ENCODE results near the gene ARHGAP26. TPM values are rescaled to one million over a fixed set of nuclear protein-coding genes. Genes with fewer than 3 reads are reported as not detected.

ARHGAP26 gene
- total and polyA plus RNA-seq, 2 donors (not counting 1 experiment from before 2014, with no cell fraction given): 4.1 to 6.8 TPM

GRCh38 chr5:143174714-143175398 lies 404.7 kb downstream of the ARHGAP26 start:
- Histone ChIP-seq H2AFZ (ENCODE audit: low read length) (no peak overlapping the region), H3K27ac (ENCODE audit: insufficient read depth, low read length) (no peak overlapping the region), H3K4me2 (ENCODE audit: extremely low read depth, insufficient read depth, low read length) (no peak overlapping the region), H3K79me2 (ENCODE audit: control insufficient read depth, insufficient read depth, low read length) (no peaks in the 10 kb centered on the region), H3K9me3 (ENCODE audit: control insufficient read depth, insufficient read depth, low read depth, low read length) (no peaks in the 10 kb centered on the region), H3K36me3 (ENCODE audit: control insufficient read depth, insufficient read depth, low read length) (no peaks in the 10 kb centered on the region), H3K4me1 (ENCODE audit: control insufficient read depth, extremely low read depth, insufficient read depth, low read length) (peaks cover 5% of the 10 kb centered on the region), H3K27me3 (ENCODE audit: control insufficient read depth, insufficient read depth, low read length) (no peaks in the 10 kb centered on the region), H3K4me3 (replicated peaks in 1 of 4; ENCODE audit: control extremely low read depth in 1 of 4, insufficient read depth in 1 of 4, low read depth in 3 of 4, low read length in 4 of 4) (no peak overlapping the region), H4K20me1 (ENCODE audit: control insufficient read depth, extremely low read depth, insufficient read depth, low read length) (no peaks in the 10 kb centered on the region), H3K9ac (ENCODE audit: insufficient read depth, low read length) (no peak overlapping the region)
- TF ChIP-seq CTCF (conservative IDR thresholded peaks at IDR 0.05 in 1 of 2, IDR thresholded peaks at IDR 0.05 in 1 of 2; ENCODE audit: low read depth in 1 of 2, low read length in 2 of 2) (no peak), EZH2 (IDR thresholded peaks at IDR 0.05; ENCODE audit: low read length, missing control alignments) (no peak)
- DNase-seq (ENCODE audit: low read depth in 2 of 2): peak; percentile 49 to 55

GRCh38 chr5:143176048-143176447 lies 405.9 kb downstream of the ARHGAP26 start:
- H3K79me2 ChIP-seq (ENCODE audit: control insufficient read depth, insufficient read depth, low read length): no peaks in the 10 kb centered on the region
- no peaks in the 10 kb centered on the region for H3K36me3 ChIP-seq (ENCODE audit: control insufficient read depth, insufficient read depth, low read length)
- no peak overlapping the region for H3K9ac ChIP-seq (ENCODE audit: insufficient read depth, low read length)
- H3K27ac ChIP-seq (ENCODE audit: insufficient read depth, low read length): no peak overlapping the region
- H3K9me3 ChIP-seq (ENCODE audit: control insufficient read depth, insufficient read depth, low read depth, low read length): no peaks in the 10 kb centered on the region
- peak in 1 of 2 donors; percentile 35 for DNase-seq (ENCODE audit: low read depth in 2 of 2)
- no peaks in the 10 kb centered on the region for H4K20me1 ChIP-seq (ENCODE audit: control insufficient read depth, extremely low read depth, insufficient read depth, low read length)
- no peak for TF ChIP-seq EZH2 (IDR thresholded peaks at IDR 0.05; ENCODE audit: low read length, missing control alignments)
- TF ChIP-seq CTCF (conservative IDR thresholded peaks at IDR 0.05 in 1 of 2, IDR thresholded peaks at IDR 0.05 in 1 of 2; ENCODE audit: low read depth in 1 of 2, low read length in 2 of 2): no peak
- H3K4me1 ChIP-seq (ENCODE audit: control insufficient read depth, extremely low read depth, insufficient read depth, low read length): peaks cover 5% of the 10 kb centered on the region
- no peak overlapping the region for H2AFZ ChIP-seq (ENCODE audit: low read length)
- H3K27me3 ChIP-seq (ENCODE audit: control insufficient read depth, insufficient read depth, low read length): no peaks in the 10 kb centered on the region
- no peak overlapping the region for H3K4me2 ChIP-seq (ENCODE audit: extremely low read depth, insufficient read depth, low read length)
- H3K4me3 ChIP-seq (replicated peaks in 1 of 4; ENCODE audit: control extremely low read depth in 1 of 4, insufficient read depth in 1 of 4, low read depth in 3 of 4, low read length in 4 of 4): no peak overlapping the region

GRCh38 chr5:143177263-143177983 lies 407.2 kb downstream of the ARHGAP26 start:
- H3K27ac ChIP-seq (ENCODE audit: insufficient read depth, low read length): no peak overlapping the region
- no peaks in the 10 kb centered on the region for H3K79me2 ChIP-seq (ENCODE audit: control insufficient read depth, insufficient read depth, low read length)
- no peaks in the 10 kb centered on the region for H3K9me3 ChIP-seq (ENCODE audit: control insufficient read depth, insufficient read depth, low read depth, low read length)
- no peak overlapping the region for H3K4me3 ChIP-seq (replicated peaks in 1 of 4; ENCODE audit: control extremely low read depth in 1 of 4, insufficient read depth in 1 of 4, low read depth in 3 of 4, low read length in 4 of 4)
- H4K20me1 ChIP-seq (ENCODE audit: control insufficient read depth, extremely low read depth, insufficient read depth, low read length): no peaks in the 10 kb centered on the region
- no peak overlapping the region for H2AFZ ChIP-seq (ENCODE audit: low read length)
- H3K4me2 ChIP-seq (ENCODE audit: extremely low read depth, insufficient read depth, low read length): no peak overlapping the region
- DNase-seq (ENCODE audit: low read depth in 2 of 2): peak; percentile 93 to 100
- no peaks in the 10 kb centered on the region for H3K27me3 ChIP-seq (ENCODE audit: control insufficient read depth, insufficient read depth, low read length)
- H3K36me3 ChIP-seq (ENCODE audit: control insufficient read depth, insufficient read depth, low read length): no peaks in the 10 kb centered on the region
- H3K9ac ChIP-seq (ENCODE audit: insufficient read depth, low read length): no peak overlapping the region
- H3K4me1 ChIP-seq (ENCODE audit: control insufficient read depth, extremely low read depth, insufficient read depth, low read length): peaks cover 5% of the 10 kb centered on the region
- TF ChIP-seq EZH2 (IDR thresholded peaks at IDR 0.05; ENCODE audit: low read length, missing control alignments) (no peak), CTCF (conservative IDR thresholded peaks at IDR 0.05 in 1 of 2, IDR thresholded peaks at IDR 0.05 in 1 of 2; ENCODE audit: low read depth in 1 of 2, low read length in 2 of 2) (no peak)
